SK-N-SH (cell line): ENCODE data around the gene P2RX2.

Experiments
- TF ChIP-seq, protein P1 (sequence below): fragments of 200-600 bp; sonication (generic); IDR thresholded peaks from 2 replicates; pipeline ENCODE4 v1.6.1; 2017; ENCODE audit warnings: antibody characterized with exemption, mild to moderate bottlenecking, moderate library complexity
- TF ChIP-seq, protein P2 (sequence below): IDR thresholded peaks from 2 replicates; pipeline ENCODE4 v1.4.0; 2012; ENCODE audit warnings: low read depth

DNA sequence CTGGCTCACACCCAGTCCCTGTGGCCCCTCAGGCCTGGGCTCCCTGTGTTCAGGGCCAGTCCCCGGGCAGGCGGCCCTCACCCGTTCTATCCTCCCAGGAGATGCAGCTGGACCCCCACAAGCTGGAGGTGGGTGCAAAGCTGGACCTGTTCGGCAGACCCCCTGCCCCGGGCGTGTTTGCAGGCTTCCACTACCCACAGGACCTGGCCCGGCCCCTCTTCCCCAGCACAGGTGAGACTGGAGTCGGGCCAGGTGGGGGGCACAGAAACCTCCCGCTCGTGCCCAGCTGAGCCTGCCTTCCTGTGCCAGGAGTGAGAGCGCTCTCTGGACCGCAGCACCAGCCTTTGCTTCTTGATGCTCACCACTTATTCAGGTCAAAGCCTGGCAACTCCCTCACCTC lies 41.9 kb upstream of the P2RX2 start:
- TF ChIP-seq, protein P1, sequence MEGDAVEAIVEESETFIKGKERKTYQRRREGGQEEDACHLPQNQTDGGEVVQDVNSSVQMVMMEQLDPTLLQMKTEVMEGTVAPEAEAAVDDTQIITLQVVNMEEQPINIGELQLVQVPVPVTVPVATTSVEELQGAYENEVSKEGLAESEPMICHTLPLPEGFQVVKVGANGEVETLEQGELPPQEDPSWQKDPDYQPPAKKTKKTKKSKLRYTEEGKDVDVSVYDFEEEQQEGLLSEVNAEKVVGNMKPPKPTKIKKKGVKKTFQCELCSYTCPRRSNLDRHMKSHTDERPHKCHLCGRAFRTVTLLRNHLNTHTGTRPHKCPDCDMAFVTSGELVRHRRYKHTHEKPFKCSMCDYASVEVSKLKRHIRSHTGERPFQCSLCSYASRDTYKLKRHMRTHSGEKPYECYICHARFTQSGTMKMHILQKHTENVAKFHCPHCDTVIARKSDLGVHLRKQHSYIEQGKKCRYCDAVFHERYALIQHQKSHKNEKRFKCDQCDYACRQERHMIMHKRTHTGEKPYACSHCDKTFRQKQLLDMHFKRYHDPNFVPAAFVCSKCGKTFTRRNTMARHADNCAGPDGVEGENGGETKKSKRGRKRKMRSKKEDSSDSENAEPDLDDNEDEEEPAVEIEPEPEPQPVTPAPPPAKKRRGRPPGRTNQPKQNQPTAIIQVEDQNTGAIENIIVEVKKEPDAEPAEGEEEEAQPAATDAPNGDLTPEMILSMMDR: no peak
- TF ChIP-seq, protein P2, sequence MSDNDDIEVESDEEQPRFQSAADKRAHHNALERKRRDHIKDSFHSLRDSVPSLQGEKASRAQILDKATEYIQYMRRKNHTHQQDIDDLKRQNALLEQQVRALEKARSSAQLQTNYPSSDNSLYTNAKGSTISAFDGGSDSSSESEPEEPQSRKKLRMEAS: no peak
